Measurements from ENCODE around the gene ZNF91.
"Not testable (repeated sequence)": the region's sequence is repeated elsewhere in the genome, so short reads cannot be mapped to it uniquely, and the experiment has no call there.

ZNF91 gene

GRCh38 chr19:23420824-23421223, 25.6 kb upstream of the ZNF91 start:
- H3K27ac ChIP-seq, result no peak overlapping the region
- TF ChIP-seq CTCF (conservative IDR thresholded peaks at IDR 0.05), result no peak

- not testable (repeated sequence) for H3K27ac ChIP-seq
Measured at GRCh38 chr19:23419261-23419660, 24.0 kb upstream of the ZNF91 start.

- TF ChIP-seq CTCF (conservative IDR thresholded peaks at IDR 0.05), result no peak
- H3K27ac ChIP-seq, result no peak overlapping the region
Measured at GRCh38 chr19:23415561-23416191, 20.4 kb upstream of the ZNF91 start.

- no peak overlapping the region for H3K27ac ChIP-seq
- no peak for TF ChIP-seq CTCF (conservative IDR thresholded peaks at IDR 0.05)
Measured at GRCh38 chr19:23415034-23415433, 19.8 kb upstream of the ZNF91 start.

GRCh38 chr19:23410155-23410554, 14.9 kb upstream of the ZNF91 start:
- no peak for TF ChIP-seq CTCF (conservative IDR thresholded peaks at IDR 0.05)
- H3K27ac ChIP-seq, result no peak overlapping the region

GRCh38 chr19:23409392-23410048, 14.2 kb upstream of the ZNF91 start:
- no peak for TF ChIP-seq CTCF (conservative IDR thresholded peaks at IDR 0.05)
- no peak overlapping the region for H3K27ac ChIP-seq

- H3K27ac ChIP-seq, result no peak overlapping the region
- no peak for TF ChIP-seq CTCF (conservative IDR thresholded peaks at IDR 0.05)
Measured at GRCh38 chr19:23407616-23408133, 12.4 kb upstream of the ZNF91 start.

- H3K27ac ChIP-seq, result no peak overlapping the region
- TF ChIP-seq CTCF (conservative IDR thresholded peaks at IDR 0.05), result no peak
Measured at GRCh38 chr19:23406721-23407120, 11.4 kb upstream of the ZNF91 start.

Data from VCaP (cell line).